CD4-positive, alpha-beta T cell (primary cell): ENCODE data around the gene LPGAT1. TPM values are rescaled to one million over a fixed set of nuclear protein-coding genes. Genes with fewer than 3 reads are reported as not detected.

ENCODE experiments used
- ATAC-seq: fragments of 200-7000 bp; cut with Tn5 transposase; one replicate; pipeline ENCODE4 v1.10.0; 2022; ENCODE audit warnings: mild to moderate bottlenecking; ENCODE audit not compliant: poor library complexity
- CTCF ChIA-PET: fragments of 350-600 bp; sonication (Branson Sonifier 250); formaldehyde crosslinking; loops from one replicate; lab custom pipeline; 2021; ENCODE audit warnings: antibody characterized with exemption, inconsistent platforms; lab: Charles Lee
- POLR2A ChIA-PET: fragments of 350-600 bp; sonication (Branson Sonifier 250); formaldehyde crosslinking; loops from one replicate; lab custom pipeline; 2021; ENCODE audit warnings: antibody characterized with exemption, inconsistent platforms; lab: Charles Lee
- DNase-seq, 14 experiments: peaks; one replicate each; pipeline ENCODE4 v3.0.0-alpha.2; 2013 to 2020; ENCODE audit warnings: mixed read lengths in 2 of 14
- H3K27ac ChIP-seq, 2 donors: one replicate each; pipeline versions ENCODE4 v1.5.1 to v1.7.0; 2013; ENCODE audit warnings: low read length in 2 of 2, low read depth in 1 of 2, mild to moderate bottlenecking in 1 of 2
- H3K27me3 ChIP-seq, 2 experiments: 1 replicate in 1 of 2; 2 replicates in 1 of 2; pipeline versions ENCODE4 v1.6.1 to v1.7.0; 2013; ENCODE audit warnings: low read length in 2 of 2, control low read depth in 1 of 2, mild to moderate bottlenecking in 1 of 2, moderate library complexity in 1 of 2; ENCODE audit not compliant: insufficient read depth in 2 of 2, control insufficient read depth in 1 of 2
- H3K36me3 ChIP-seq: one replicate; pipeline ENCODE4 v1.6.1; 2013; ENCODE audit warnings: low read length, control low read depth; ENCODE audit not compliant: insufficient read depth
- H3K4me1 ChIP-seq: one replicate; pipeline ENCODE4 v1.6.1; 2013; ENCODE audit warnings: low read length, control low read depth; ENCODE audit not compliant: insufficient read depth
- H3K4me3 ChIP-seq: one replicate; pipeline ENCODE4 v1.5.1; 2013; ENCODE audit warnings: mild to moderate bottlenecking, low read length, moderate library complexity
- H3K9me3 ChIP-seq, 2 experiments: 1 replicate in 1 of 2; 2 replicates in 1 of 2; pipeline versions ENCODE4 v1.6.1 to v1.7.0; 2013; ENCODE audit warnings: low read length in 2 of 2, mild to moderate bottlenecking in 2 of 2, control low read depth in 1 of 2, moderate library complexity in 1 of 2; ENCODE audit not compliant: control insufficient read depth in 1 of 2, insufficient read depth in 1 of 2
- H3K27ac Mint-ChIP-seq: one replicate; pipeline ENCODE4 v1.8.0; 2020; ENCODE audit warnings: mixed read lengths
- H3K27me3 Mint-ChIP-seq: one replicate; pipeline ENCODE4 v1.8.0; 2021; ENCODE audit warnings: mixed read lengths
- H3K36me3 Mint-ChIP-seq: one replicate; pipeline ENCODE4 v1.8.0; 2021; ENCODE audit warnings: low read depth, mixed read lengths
- H3K4me1 Mint-ChIP-seq: one replicate; pipeline ENCODE4 v1.8.0; 2021; ENCODE audit warnings: low read depth, mixed read lengths
- H3K4me3 Mint-ChIP-seq: one replicate; pipeline ENCODE4 v1.8.0; 2020; ENCODE audit warnings: mild to moderate bottlenecking, mixed read lengths
- H3K9me3 Mint-ChIP-seq: one replicate; pipeline ENCODE4 v1.8.0; 2020; ENCODE audit warnings: mixed read lengths
- intact Hi-C, 2 experiments: fragments of 100-400 bp; cut with DNase I in 1 of 2; cut with micrococcal nuclease in 1 of 2; formaldehyde crosslinking; loops; one replicate each; pipeline versions ENCODE4 v1.15.1 to v1.9.0; 2023 to 2025; cut with DNase I, micrococcal nuclease
- total RNA-seq, 174 experiments: library from RNA in 2 of 174; stranded (reverse) in 2 of 174; gene quantifications; one replicate each; pipeline ENCODE4 v1.2.3 and lab custom pipeline; 2021 to 2026
- TF ChIP-seq, protein P1 (sequence below): fragments of 200-600 bp; IDR thresholded peaks from one replicate; pipeline ENCODE4 v1.8.0; 2022; ENCODE audit warnings: antibody characterized with exemption, mild to moderate bottlenecking

The LPGAT1 gene
- total RNA-seq, 2 experiments from 2014 or later = 14.0 to 14.4 TPM

- Histone ChIP-seq H3K27me3 (no peaks in the 10 kb centered on the region), H3K27ac (no peak overlapping the region), H3K9me3 (no peaks in the 10 kb centered on the region), H3K4me3 (no peak overlapping the region), H3K4me1 (no peaks in the 10 kb centered on the region), H3K36me3 (peaks cover 9% of the 10 kb centered on the region)
- DNase-seq = no peak
- Mint-ChIP-seq H3K36me3 (peaks cover 52% of the 10 kb centered on the region), H3K4me1 (no peaks in the 10 kb centered on the region), H3K27ac (no peak overlapping the region), H3K27me3 (no peaks in the 10 kb centered on the region), H3K4me3 (no peak overlapping the region), H3K9me3 (no peaks in the 10 kb centered on the region)
- intact Hi-C loops = loop anchor here in 1 of 2 experiments (5.0 kb wide), 1 partner anchor 70 kb away; no protein-coding TSS in a partner anchor
- POLR2A ChIA-PET = no interaction called here
- no peak for ATAC-seq
- CTCF ChIA-PET = no interaction called here
- TF ChIP-seq, protein P1, sequence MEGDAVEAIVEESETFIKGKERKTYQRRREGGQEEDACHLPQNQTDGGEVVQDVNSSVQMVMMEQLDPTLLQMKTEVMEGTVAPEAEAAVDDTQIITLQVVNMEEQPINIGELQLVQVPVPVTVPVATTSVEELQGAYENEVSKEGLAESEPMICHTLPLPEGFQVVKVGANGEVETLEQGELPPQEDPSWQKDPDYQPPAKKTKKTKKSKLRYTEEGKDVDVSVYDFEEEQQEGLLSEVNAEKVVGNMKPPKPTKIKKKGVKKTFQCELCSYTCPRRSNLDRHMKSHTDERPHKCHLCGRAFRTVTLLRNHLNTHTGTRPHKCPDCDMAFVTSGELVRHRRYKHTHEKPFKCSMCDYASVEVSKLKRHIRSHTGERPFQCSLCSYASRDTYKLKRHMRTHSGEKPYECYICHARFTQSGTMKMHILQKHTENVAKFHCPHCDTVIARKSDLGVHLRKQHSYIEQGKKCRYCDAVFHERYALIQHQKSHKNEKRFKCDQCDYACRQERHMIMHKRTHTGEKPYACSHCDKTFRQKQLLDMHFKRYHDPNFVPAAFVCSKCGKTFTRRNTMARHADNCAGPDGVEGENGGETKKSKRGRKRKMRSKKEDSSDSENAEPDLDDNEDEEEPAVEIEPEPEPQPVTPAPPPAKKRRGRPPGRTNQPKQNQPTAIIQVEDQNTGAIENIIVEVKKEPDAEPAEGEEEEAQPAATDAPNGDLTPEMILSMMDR = no peak
Observed at GRCh38 chr1:211811848-211812247, 18.7 kb downstream of the LPGAT1 start.

- Histone ChIP-seq H3K27ac (no peak overlapping the region), H3K4me3 (no peak overlapping the region), H3K4me1 (no peaks in the 10 kb centered on the region), H3K9me3 (no peaks in the 10 kb centered on the region), H3K36me3 (peaks cover 12% of the 10 kb centered on the region), H3K27me3 (no peaks in the 10 kb centered on the region)
- Mint-ChIP-seq H3K36me3 (peaks cover 59% of the 10 kb centered on the region), H3K9me3 (no peaks in the 10 kb centered on the region), H3K4me3 (no peak overlapping the region), H3K27ac (no peak overlapping the region), H3K27me3 (no peaks in the 10 kb centered on the region), H3K4me1 (no peaks in the 10 kb centered on the region)
- CTCF ChIA-PET = no interaction called here
- TF ChIP-seq, protein P1 = no peak
- no peak for DNase-seq
- no peak for ATAC-seq
- POLR2A ChIA-PET = no interaction called here
- intact Hi-C loops = loop anchor here in 1 of 2 experiments (5.0 kb wide), 1 partner anchor 69 kb away; no protein-coding TSS in a partner anchor
Observed at GRCh38 chr1:211811126-211811525, 19.4 kb downstream of the LPGAT1 start.

DNA sequence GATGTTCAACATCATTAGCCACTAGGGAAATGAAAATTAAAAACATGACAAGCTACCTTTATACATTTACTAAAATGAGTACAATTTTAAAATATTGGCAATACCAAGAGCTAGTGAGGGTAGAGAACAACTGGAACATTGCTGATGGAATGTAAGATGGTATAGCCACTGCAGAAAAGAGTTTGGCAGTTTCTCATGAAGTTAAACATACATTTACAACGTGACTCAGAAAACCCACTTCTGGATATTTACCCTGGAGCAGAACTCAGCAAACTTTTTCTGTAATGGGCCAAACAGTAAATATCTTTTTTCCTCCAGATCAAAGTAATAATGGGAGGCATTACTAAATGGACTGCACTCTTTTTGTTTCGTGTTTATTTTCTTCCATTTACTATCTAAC, 22.1 kb downstream of the LPGAT1 start:
- Mint-ChIP-seq H3K9me3 (no peaks in the 10 kb centered on the region), H3K36me3 (peaks cover 78% of the 10 kb centered on the region), H3K4me1 (no peaks in the 10 kb centered on the region), H3K27me3 (no peaks in the 10 kb centered on the region), H3K4me3 (no peak overlapping the region), H3K27ac (no peak overlapping the region)
- intact Hi-C loops = no loop called here
- ATAC-seq (no peak), DNase-seq (no peak)
- Histone ChIP-seq H3K4me3 (no peak overlapping the region), H3K27me3 (no peaks in the 10 kb centered on the region), H3K36me3 (peaks cover 16% of the 10 kb centered on the region), H3K9me3 (no peaks in the 10 kb centered on the region), H3K4me1 (no peaks in the 10 kb centered on the region), H3K27ac (no peak overlapping the region)
- TF ChIP-seq, protein P1 = no peak
- ChIA-PET CTCF (interaction anchor here (0.7 kb wide), 1 partner anchor 21 kb away, joined by 3 read pairs; no protein-coding TSS in a partner anchor), POLR2A (no interaction called here)
